Prostate gland (tissue), 2 donors: Measurements from ENCODE around the gene CA7.

Source experiments
- CTCF ChIP-seq, 4 experiments: fragments of 200-600 bp in 2 of 4; fragments of 450-650 bp in 2 of 4; sonication (generic) in 2 of 4; IDR thresholded peaks; 1 replicate in 3 of 4; 2 replicates in 1 of 4; pipeline ENCODE4 v1.5.1; 2016 to 2019; ENCODE audit warnings: antibody characterized with exemption in 4 of 4, mild to moderate bottlenecking in 2 of 4, moderate library complexity in 2 of 4
- POLR2A ChIP-seq: fragments of 450-650 bp; IDR thresholded peaks from one replicate; pipeline ENCODE4 v1.6.1; 2016; ENCODE audit warnings: antibody characterized with exemption, mild to moderate bottlenecking
- POLR2AphosphoS5 ChIP-seq: sonication (generic); formaldehyde crosslinking; IDR thresholded peaks from one replicate; pipeline ENCODE4 v1.6.1; 2017; ENCODE audit warnings: antibody characterized with exemption

GRCh38 chr16:66869424-66869823, 25.2 kb downstream of the CA7 start:
- TF ChIP-seq POLR2A (no peak), CTCF (IDR thresholded peaks at IDR 0.05) (no peak), POLR2AphosphoS5 (no peak)
